Measurements from ENCODE around the gene TIMP2. TPM values are rescaled to one million over a fixed set of nuclear protein-coding genes. Genes with fewer than 3 reads are reported as not detected.
A peak's percentile ranks its signal among the peaks of the same experiment; 100 is the strongest.

Gene TIMP2, protein sequence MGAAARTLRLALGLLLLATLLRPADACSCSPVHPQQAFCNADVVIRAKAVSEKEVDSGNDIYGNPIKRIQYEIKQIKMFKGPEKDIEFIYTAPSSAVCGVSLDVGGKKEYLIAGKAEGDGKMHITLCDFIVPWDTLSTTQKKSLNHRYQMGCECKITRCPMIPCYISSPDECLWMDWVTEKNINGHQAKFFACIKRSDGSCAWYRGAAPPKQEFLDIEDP
- total RNA-seq, result 100 to 1,000 TPM; 119 to 399 (median 127) TPM

DNA sequence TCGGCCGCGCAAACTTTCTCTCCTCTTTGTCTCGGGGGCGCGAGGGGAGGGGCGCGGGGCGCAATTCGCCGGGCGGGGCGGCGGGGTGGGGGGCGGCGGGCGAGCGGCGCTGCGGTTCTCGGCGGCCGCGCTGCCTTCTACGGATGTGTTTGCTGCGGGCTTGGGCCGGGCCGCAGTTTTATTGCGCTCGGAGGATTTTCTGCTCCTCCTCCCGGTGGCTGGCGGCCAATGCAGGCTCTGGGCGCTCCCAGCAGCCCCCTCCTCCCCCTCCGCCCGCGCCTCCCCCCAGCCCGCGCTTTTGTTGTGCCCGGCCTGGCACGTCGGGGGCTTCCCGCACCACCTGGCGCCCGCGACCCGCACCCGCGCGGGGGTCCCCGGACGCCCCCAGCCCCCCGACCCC, at the start of gene TIMP2:
Gene TIMP2, minus strand, starts transcription at position 154 of the 400 bp plus-strand sequence. CDS start 299 bp downstream, outside the sequence.
- peak within 1 kb of the TSS; percentile 63 for H3K4me3 ChIP-seq
- DNase-seq, result peak; percentile 93 to 95
- H3K27ac ChIP-seq, result peak within 1 kb of the TSS; percentile 98 to 99
- TF ChIP-seq, protein P1, sequence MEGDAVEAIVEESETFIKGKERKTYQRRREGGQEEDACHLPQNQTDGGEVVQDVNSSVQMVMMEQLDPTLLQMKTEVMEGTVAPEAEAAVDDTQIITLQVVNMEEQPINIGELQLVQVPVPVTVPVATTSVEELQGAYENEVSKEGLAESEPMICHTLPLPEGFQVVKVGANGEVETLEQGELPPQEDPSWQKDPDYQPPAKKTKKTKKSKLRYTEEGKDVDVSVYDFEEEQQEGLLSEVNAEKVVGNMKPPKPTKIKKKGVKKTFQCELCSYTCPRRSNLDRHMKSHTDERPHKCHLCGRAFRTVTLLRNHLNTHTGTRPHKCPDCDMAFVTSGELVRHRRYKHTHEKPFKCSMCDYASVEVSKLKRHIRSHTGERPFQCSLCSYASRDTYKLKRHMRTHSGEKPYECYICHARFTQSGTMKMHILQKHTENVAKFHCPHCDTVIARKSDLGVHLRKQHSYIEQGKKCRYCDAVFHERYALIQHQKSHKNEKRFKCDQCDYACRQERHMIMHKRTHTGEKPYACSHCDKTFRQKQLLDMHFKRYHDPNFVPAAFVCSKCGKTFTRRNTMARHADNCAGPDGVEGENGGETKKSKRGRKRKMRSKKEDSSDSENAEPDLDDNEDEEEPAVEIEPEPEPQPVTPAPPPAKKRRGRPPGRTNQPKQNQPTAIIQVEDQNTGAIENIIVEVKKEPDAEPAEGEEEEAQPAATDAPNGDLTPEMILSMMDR (IDR thresholded peaks at IDR 0.05), result peak in 1 of 4 experiments; percentile 28
- TF ChIP-seq POLR2A (IDR thresholded peaks at IDR 0.05), result peak; percentile 53 to 70
- H3K36me3 ChIP-seq, result no peaks in the 10 kb centered on the region
- intact Hi-C loops (cut with DNase I; ENCODE audit: low total_unique reads), result loop anchor here (10.0 kb wide), 1 partner anchor 60 kb away; no protein-coding TSS in a partner anchor
- peaks cover 0 to 16% of the 10 kb centered on the region in 2 donors for H3K4me1 ChIP-seq
- H3K9me3 ChIP-seq, result no peaks in the 10 kb centered on the region
- no peaks in the 10 kb centered on the region for H3K27me3 ChIP-seq

DNA sequence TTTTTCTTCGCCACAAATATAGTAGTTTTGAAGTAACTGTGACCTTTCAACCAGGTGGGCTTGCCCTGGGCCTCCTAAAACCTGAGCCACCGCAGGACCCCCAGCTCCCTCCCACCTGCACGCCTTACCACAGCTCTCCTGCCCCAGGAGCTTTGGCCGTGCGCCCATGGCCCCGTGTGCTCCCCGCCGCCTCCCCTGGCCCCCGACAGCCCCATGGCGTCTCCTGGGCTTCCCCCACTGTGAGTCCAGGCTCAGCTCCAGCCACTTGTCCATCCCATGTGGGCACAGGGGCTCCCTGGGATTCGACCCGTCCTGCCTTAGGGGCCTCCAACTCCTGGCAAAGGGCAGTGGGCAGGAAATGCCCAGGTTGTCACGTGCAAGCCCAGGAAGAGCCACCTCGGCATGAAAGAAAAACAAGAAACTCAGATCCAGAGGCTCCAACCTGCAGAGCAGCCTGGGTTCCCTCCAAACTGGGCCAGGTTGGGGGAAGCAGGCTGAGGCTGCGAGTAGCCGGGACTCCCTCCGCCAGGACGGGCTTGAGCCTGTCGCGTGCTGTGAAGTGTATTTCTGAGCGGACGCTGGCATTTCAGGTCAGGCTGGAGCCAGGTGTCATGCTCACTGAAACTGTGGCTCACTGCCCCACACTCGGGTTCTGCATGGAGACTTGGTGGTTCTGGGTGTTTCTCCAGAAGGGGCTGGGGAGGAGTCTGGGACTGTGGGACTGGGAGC, 48.8 kb upstream of the TIMP2 start:
- TF ChIP-seq, protein P1 (IDR thresholded peaks at IDR 0.05), result no peak
- no peak for TF ChIP-seq POLR2A (IDR thresholded peaks at IDR 0.05)
- DNase-seq, result no peak
- no peak overlapping the region for H3K4me3 ChIP-seq
- H3K27me3 ChIP-seq, result no peaks in the 10 kb centered on the region
- no peaks in the 10 kb centered on the region for H3K36me3 ChIP-seq
- intact Hi-C loops (cut with DNase I; ENCODE audit: low total_unique reads), result loop anchor here (10.0 kb wide), 1 partner anchor 259 kb away; no protein-coding TSS in a partner anchor
- peaks cover 13 to 27% of the 10 kb centered on the region in 2 donors for H3K4me1 ChIP-seq
- no peaks in the 10 kb centered on the region for H3K9me3 ChIP-seq
- peak overlapping the region; percentile 66 to 84 for H3K27ac ChIP-seq

DNA sequence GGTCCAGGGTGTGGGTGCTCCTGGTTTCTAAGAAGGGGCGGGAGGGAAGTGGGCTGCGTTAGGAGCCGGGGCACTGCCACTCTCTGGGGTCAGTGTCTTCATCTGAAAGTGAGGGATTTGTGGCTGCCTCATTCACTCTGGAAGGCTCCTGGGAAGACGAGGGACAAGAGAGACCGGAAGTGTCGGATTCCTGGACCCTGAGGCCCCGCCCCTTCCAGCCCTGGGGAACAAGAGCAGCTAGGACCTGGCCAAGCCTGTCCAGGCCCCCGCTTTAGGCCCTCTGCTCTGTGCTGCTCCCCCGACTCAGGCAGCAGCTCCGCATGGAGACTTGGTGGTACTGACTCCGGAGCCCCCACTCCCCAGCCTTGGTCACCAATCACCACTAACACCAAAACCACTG, 48.0 kb upstream of the TIMP2 start:
- no peak for TF ChIP-seq POLR2A (IDR thresholded peaks at IDR 0.05)
- TF ChIP-seq, protein P1 (IDR thresholded peaks at IDR 0.05), result no peak
- intact Hi-C loops (cut with DNase I; ENCODE audit: low total_unique reads), result loop anchor here (10.0 kb wide), 1 partner anchor 258 kb away; no protein-coding TSS in a partner anchor
- peaks cover 7 to 19% of the 10 kb centered on the region in 2 donors for H3K4me1 ChIP-seq
- peak overlapping the region in 1 of 2 donors; percentile 33 for H3K27ac ChIP-seq
- peak in 1 of 2 donors; percentile 41 for DNase-seq
- no peaks in the 10 kb centered on the region for H3K36me3 ChIP-seq
- H3K9me3 ChIP-seq, result no peaks in the 10 kb centered on the region
- no peak overlapping the region for H3K4me3 ChIP-seq
- no peaks in the 10 kb centered on the region for H3K27me3 ChIP-seq

GRCh38 chr17:78972507-78973105, 47.4 kb upstream of the TIMP2 start:
- intact Hi-C loops (cut with DNase I; ENCODE audit: low total_unique reads), result loop anchor here (10.0 kb wide), 1 partner anchor 258 kb away; no protein-coding TSS in a partner anchor
- Histone ChIP-seq H3K27ac (peak overlapping the region in 1 of 2 donors; percentile 33), H3K9me3 (no peaks in the 10 kb centered on the region), H3K27me3 (no peaks in the 10 kb centered on the region), H3K4me1 (peaks cover 7 to 13% of the 10 kb centered on the region in 2 donors), H3K4me3 (no peak overlapping the region), H3K36me3 (no peaks in the 10 kb centered on the region)
- TF ChIP-seq, protein P1 (IDR thresholded peaks at IDR 0.05), result no peak
- no peak for TF ChIP-seq POLR2A (IDR thresholded peaks at IDR 0.05)
- no peak for DNase-seq

Measured in uterus (tissue), 4 donors.